Measurements from ENCODE around the gene RSPH1.

The RSPH1 gene

GRCh38 chr21:42423197-42423675 lies 72.8 kb downstream of the RSPH1 start:
- ChIA-PET POLR2A (ENCODE audit: low non-redundant PET) (no interaction called here), CTCF (interaction anchor here (0.5 kb wide), 1 partner anchor 1287 kb away, joined by 4 read pairs; no protein-coding TSS in a partner anchor)
- no peak overlapping the region for H3K27ac ChIP-seq
- no peak for DNase-seq (ENCODE audit: low spot score)
- TF ChIP-seq CTCF (conservative IDR thresholded peaks at IDR 0.05; ENCODE audit: low read depth) = no peak

All from RWPE1 (cell line).